Ascending aorta (tissue), 2 donors: ENCODE measurements around the gene E2F4. TPM values are rescaled to one million over a fixed set of nuclear protein-coding genes. Genes with fewer than 3 reads are reported as not detected.

Experiments used
- DNase-seq, 2 donors: peaks; one replicate each; pipeline ENCODE4 v3.0.0-alpha.2; 2019; ENCODE audit warnings: low spot score in 2 of 2
- H3K27ac ChIP-seq, 2 donors: fragments of 200-600 bp; sonication (generic); one replicate each; pipeline ENCODE4 v1.5.1; 2016 to 2017; ENCODE audit warnings: mild to moderate bottlenecking in 1 of 2
- H3K27me3 ChIP-seq: fragments of 200-600 bp; sonication (generic); one replicate; pipeline ENCODE4 v1.5.1; 2017
- H3K36me3 ChIP-seq, 2 donors: fragments of 200-600 bp; sonication (generic); one replicate each; pipeline ENCODE4 v1.5.1; 2016
- H3K4me1 ChIP-seq, 2 donors: fragments of 200-600 bp; sonication (generic); one replicate each; pipeline ENCODE4 v1.5.1; 2016 to 2017; ENCODE audit warnings: mild to moderate bottlenecking in 1 of 2
- H3K4me3 ChIP-seq, 2 donors: fragments of 200-600 bp; sonication (generic); one replicate each; pipeline ENCODE4 v1.5.1; 2016 to 2017; ENCODE audit warnings: mild to moderate bottlenecking in 1 of 2
- H3K9me3 ChIP-seq, 2 donors: fragments of 200-600 bp; sonication (generic); one replicate each; pipeline ENCODE4 v1.5.1; 2016
- intact Hi-C: fragments of 100-400 bp; cut with DNase I; formaldehyde crosslinking; loops from one replicate; pipeline ENCODE4 v1.15.1; 2023
- total RNA-seq: library from RNA; depleted of rRNA; stranded (reverse); fragments of >200 nt; gene quantifications from one replicate; pipeline ENCODE4 v1.1.0, GENCODE V29; 2016
- TF ChIP-seq, protein P1 (sequence below), 3 experiments: fragments of 200-600 bp in 2 of 3; fragments of 450-650 bp in 1 of 3; sonication (generic) in 2 of 3; IDR thresholded peaks; one replicate each; pipeline ENCODE4 v1.5.1; 2016 to 2019; ENCODE audit warnings: antibody characterized with exemption in 3 of 3, mild to moderate bottlenecking in 1 of 3, moderate library complexity in 1 of 3

Gene E2F4
- total RNA-seq, 1 donor from 2014 or later, result 114 TPM

DNA sequence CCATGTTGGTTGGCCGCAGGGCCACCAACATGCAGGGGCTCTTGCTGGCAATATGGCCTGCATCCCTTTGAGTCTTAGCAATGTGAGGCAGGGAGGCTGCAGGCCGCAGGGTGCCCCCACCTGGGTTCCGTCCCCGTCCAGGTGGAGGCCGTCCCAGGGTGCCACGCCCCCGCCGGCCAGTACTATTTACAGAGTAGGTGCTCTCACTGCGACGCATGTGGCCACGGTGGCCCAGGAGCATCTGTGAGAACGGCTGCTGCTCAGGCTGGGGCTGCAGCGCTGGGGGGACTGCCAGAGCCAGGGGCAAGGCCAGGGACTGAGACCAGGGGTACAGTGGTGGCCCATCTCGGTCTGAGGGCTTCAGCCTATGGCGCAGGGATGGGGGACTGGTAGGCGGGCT lies 11.8 kb upstream of the E2F4 start:
- no peaks in the 10 kb centered on the region for H3K36me3 ChIP-seq
- H3K9me3 ChIP-seq, result no peaks in the 10 kb centered on the region
- intact Hi-C loops, result no loop called here
- TF ChIP-seq, protein P1, sequence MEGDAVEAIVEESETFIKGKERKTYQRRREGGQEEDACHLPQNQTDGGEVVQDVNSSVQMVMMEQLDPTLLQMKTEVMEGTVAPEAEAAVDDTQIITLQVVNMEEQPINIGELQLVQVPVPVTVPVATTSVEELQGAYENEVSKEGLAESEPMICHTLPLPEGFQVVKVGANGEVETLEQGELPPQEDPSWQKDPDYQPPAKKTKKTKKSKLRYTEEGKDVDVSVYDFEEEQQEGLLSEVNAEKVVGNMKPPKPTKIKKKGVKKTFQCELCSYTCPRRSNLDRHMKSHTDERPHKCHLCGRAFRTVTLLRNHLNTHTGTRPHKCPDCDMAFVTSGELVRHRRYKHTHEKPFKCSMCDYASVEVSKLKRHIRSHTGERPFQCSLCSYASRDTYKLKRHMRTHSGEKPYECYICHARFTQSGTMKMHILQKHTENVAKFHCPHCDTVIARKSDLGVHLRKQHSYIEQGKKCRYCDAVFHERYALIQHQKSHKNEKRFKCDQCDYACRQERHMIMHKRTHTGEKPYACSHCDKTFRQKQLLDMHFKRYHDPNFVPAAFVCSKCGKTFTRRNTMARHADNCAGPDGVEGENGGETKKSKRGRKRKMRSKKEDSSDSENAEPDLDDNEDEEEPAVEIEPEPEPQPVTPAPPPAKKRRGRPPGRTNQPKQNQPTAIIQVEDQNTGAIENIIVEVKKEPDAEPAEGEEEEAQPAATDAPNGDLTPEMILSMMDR (IDR thresholded peaks at IDR 0.05), result no peak
- no peak for DNase-seq
- no peak overlapping the region for H3K4me3 ChIP-seq
- H3K27ac ChIP-seq, result no peak overlapping the region
- H3K4me1 ChIP-seq, result peaks cover 16 to 29% of the 10 kb centered on the region in 2 donors
- H3K27me3 ChIP-seq, result no peaks in the 10 kb centered on the region

DNA sequence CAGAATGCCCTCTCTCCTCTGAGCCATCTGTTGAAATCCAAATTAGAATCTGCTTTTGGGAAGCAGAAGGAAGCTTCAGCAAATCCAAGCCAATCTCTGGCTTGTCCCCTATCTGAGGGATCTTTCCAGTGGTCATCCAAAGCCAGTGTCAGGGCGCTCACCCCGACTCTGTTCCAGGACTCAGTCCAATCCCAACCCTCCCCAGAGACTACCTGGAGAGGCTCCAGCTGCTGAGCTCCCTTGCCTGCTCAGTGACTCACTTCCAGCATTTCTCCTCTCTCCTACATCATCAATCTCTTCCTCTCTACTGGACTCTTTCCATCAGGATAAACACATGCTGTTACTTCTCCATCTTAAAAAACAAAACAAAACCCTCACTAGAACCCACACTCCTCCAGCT lies 10.6 kb upstream of the E2F4 start:
- Histone ChIP-seq H3K4me1 (peaks cover 21 to 33% of the 10 kb centered on the region in 2 donors), H3K9me3 (no peaks in the 10 kb centered on the region), H3K36me3 (no peaks in the 10 kb centered on the region), H3K27ac (peak overlapping the region; percentile 22 to 27), H3K27me3 (no peaks in the 10 kb centered on the region), H3K4me3 (no peak overlapping the region)
- DNase-seq, result no peak
- intact Hi-C loops, result no loop called here
- TF ChIP-seq, protein P1 (IDR thresholded peaks at IDR 0.05), result no peak

DNA sequence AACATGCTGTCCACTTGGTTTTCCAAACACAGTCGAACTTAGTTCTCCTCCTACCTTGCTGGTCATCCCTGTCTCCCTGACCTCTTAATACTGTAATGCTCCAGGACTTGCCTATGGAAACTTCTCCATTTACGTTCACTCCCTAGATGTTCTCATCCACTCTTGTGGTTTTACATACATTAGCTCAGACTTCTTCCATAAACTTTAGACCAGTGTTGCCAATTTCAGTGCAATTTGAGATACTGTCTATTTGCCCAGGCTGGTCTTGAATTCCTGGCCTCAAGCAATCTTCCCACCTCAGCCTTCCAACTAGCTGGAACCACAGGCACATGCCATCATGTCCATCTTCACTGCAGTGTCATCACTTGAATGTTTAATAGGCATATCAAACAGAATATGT lies 9.7 kb upstream of the E2F4 start:
- Histone ChIP-seq H3K36me3 (no peaks in the 10 kb centered on the region), H3K4me1 (peaks cover 21 to 33% of the 10 kb centered on the region in 2 donors), H3K9me3 (no peaks in the 10 kb centered on the region), H3K4me3 (no peak overlapping the region), H3K27ac (no peak overlapping the region), H3K27me3 (no peaks in the 10 kb centered on the region)
- DNase-seq, result no peak
- TF ChIP-seq, protein P1 (IDR thresholded peaks at IDR 0.05), result no peak
- intact Hi-C loops, result no loop called here

DNA sequence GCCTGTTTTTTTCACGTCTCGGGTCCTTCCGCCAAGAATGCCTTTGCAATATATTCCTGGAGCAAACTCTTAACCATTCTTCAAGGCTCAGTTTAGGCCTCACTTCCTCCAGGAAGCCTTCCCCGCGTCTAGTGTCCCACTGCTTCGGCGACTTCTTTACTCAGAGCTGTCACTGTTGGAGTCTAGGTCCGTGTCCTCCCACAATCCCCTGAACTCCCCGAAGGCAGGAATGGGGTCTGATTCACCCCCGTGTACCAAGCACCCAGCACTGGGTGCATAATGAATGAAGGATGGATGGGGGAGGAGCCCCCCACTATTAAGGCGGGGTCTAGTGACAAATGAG lies 8.7 kb upstream of the E2F4 start:
- intact Hi-C loops, result loop anchor here (1.0 kb wide), 1 partner anchor 9 kb away; no protein-coding TSS in a partner anchor
- no peak for DNase-seq
- Histone ChIP-seq H3K9me3 (no peaks in the 10 kb centered on the region), H3K4me3 (peak overlapping the region; percentile 74 to 76), H3K27me3 (no peaks in the 10 kb centered on the region), H3K4me1 (peaks cover 15 to 26% of the 10 kb centered on the region in 2 donors), H3K36me3 (no peaks in the 10 kb centered on the region), H3K27ac (peak overlapping the region; percentile 92 to 96)
- TF ChIP-seq, protein P1 (IDR thresholded peaks at IDR 0.05), result no peak

DNA sequence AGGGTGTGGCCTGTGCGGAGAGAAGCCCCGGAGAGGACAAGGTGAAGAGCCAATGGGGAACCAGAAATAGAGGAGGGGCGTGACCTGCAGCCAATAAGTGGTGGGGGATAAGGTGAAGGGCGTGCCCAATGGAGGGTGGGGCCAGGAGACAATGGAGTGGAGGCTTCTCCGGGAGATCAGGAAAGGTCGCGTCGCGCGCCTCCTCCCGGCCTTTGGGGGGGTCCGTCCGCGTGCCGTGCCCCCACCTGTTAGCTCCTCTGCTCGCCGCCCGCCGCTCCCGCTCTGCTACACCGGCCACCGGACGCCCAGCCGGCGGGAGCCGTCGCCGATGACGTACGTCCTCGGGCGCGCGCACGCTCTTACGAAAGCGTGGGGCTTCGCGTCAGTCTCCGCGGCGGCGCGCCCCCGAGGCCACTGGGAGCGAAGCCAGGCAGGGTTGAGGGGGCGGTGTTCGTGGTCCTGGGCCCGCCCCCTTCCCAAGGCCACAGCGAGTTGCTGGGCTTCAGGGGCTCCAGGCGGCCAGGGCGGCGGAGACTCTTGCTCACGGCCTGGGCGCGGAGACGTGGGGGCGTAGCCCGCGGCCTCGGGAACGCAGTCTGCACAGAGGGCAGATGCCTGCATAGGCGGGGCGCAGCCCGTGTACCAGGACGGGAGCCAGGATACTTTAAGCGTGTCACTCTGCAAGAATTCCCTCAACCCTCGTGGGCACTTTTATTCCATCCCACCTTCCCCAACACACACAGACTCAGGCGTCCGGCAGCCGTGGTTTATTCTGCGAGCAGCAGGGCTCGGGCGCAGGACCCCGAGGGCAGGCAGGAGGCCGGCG lies 8.1 kb upstream of the E2F4 start, which contains the start of gene MATCAP1:
Gene MATCAP1, minus strand, starts transcription at position 337 of the 826 bp plus-strand sequence. CDS start 3,353 bp downstream, outside the sequence.
- Histone ChIP-seq H3K36me3 (no peaks in the 10 kb centered on the region), H3K27me3 (no peaks in the 10 kb centered on the region), H3K4me3 (peak within 1 kb of the TSS; percentile 74 to 76), H3K9me3 (no peaks in the 10 kb centered on the region), H3K4me1 (peaks cover 15 to 21% of the 10 kb centered on the region in 2 donors), H3K27ac (peak within 1 kb of the TSS; percentile 92 to 96)
- peak; percentile 90 to 98 for DNase-seq
- TF ChIP-seq, protein P1 (IDR thresholded peaks at IDR 0.05), result no peak
- intact Hi-C loops, result loop anchor here (1.0 to 2.0 kb wide), 3 partner anchors 10 to 229 kb away; no protein-coding TSS in a partner anchor
